PC-9 (cell line): Measurements from ENCODE around the gene NGEF.

Experiments used
- EZH2 ChIP-seq: fragments of 200-600 bp; sonication (generic); IDR thresholded peaks from 2 replicates; pipeline ENCODE4 v1.8.0; 2017; ENCODE audit warnings: antibody characterized with exemption, low read depth
- TF ChIP-seq, protein P1 (sequence below): fragments of 200-600 bp; sonication (generic); conservative IDR thresholded peaks from 2 replicates; pipeline ENCODE4 v1.6.1; 2017; ENCODE audit warnings: mixed run types, antibody characterized with exemption, mild to moderate bottlenecking, moderate library complexity

DNA sequence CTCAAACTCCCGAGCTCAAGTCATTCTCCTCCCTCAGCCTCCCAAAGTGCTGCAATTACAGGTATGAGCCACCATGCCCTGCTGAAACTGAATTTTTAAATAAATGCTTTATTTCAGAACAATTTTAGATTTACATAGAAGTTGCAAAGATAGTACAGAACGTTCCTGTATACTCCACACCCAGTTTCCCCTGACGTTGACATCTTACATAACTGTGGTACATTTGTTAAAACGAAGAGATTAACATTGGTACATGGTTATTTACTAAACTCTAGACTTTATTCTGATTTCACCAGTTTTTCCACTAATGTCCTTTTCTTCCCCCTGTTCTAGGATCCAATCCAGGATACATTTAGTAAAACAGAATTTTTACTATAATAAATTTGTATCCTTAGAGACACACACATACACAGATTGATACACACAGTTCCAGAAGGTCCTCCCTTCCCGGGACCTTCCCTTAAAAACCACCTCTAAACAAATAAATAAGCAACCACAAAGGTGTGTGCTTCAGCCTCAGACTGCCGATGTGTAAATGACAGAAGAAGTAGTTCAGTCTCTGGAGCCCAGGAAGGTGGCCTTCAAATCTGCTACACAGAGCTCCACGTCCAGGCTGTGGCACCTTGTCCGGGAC lies 26.3 kb upstream of the NGEF start:
- TF ChIP-seq, protein P1, sequence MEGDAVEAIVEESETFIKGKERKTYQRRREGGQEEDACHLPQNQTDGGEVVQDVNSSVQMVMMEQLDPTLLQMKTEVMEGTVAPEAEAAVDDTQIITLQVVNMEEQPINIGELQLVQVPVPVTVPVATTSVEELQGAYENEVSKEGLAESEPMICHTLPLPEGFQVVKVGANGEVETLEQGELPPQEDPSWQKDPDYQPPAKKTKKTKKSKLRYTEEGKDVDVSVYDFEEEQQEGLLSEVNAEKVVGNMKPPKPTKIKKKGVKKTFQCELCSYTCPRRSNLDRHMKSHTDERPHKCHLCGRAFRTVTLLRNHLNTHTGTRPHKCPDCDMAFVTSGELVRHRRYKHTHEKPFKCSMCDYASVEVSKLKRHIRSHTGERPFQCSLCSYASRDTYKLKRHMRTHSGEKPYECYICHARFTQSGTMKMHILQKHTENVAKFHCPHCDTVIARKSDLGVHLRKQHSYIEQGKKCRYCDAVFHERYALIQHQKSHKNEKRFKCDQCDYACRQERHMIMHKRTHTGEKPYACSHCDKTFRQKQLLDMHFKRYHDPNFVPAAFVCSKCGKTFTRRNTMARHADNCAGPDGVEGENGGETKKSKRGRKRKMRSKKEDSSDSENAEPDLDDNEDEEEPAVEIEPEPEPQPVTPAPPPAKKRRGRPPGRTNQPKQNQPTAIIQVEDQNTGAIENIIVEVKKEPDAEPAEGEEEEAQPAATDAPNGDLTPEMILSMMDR, result no peak
- no peak for TF ChIP-seq EZH2
